ENCODE results near the gene GLI2. TPM values are rescaled to one million over a fixed set of nuclear protein-coding genes. Genes with fewer than 3 reads are reported as not detected.

GLI2 gene
- total and polyA plus RNA-seq, 2 of the 13 experiments (the other 11 are each of a cell fraction or from before 2014, with no cell fraction given), result not detected

GRCh38 chr2:120734930-120735651 is 577 bp upstream of the GLI2 start:
- POLR2A ChIA-PET, result no interaction called here
- no peak overlapping the region for H2AFZ ChIP-seq (ENCODE audit: low read length)

GRCh38 chr2:120736202-120736623 is 545 bp downstream of the GLI2 start:
- peak overlapping the region; percentile 51 for H3K4me2 ChIP-seq (ENCODE audit: low read depth, low read length)
- in situ Hi-C loops (cut with HindIII; ENCODE audit: extremely low pct_ligation_motif_present, low pct_unique_long_range_greater_than_20kb), result no loop called here
- POLR2A ChIA-PET, result no interaction called here

More at GRCh38 chr2:120734930-120735651, 577 bp upstream of the GLI2 start:
- Histone ChIP-seq H3K36me3 (replicated peaks in 1 of 2; ENCODE audit: control insufficient read depth in 1 of 2, insufficient read depth in 2 of 2, low read length in 2 of 2) (no peaks in the 10 kb centered on the region), H3K4me2 (ENCODE audit: low read depth, low read length) (no peak overlapping the region), H3K27me3 (ENCODE audit: control insufficient read depth in 1 of 2, insufficient read depth in 2 of 2, low read length in 2 of 2) (peaks cover 14 to 89% of the 10 kb centered on the region in 2 experiments; a peak in 4 of 5 replicates), H3K27ac (ENCODE audit: extremely low read length, insufficient read depth, low read length) (no peak overlapping the region), H3K4me3 (replicated peaks in 1 of 3; ENCODE audit: insufficient read depth in 1 of 3, low read depth in 2 of 3, low read length in 3 of 3) (no peak overlapping the region; a peak in 1 of 6 replicates), H3K9me3 (ENCODE audit: low read length) (no peaks in the 10 kb centered on the region), H3K79me2 (ENCODE audit: insufficient read depth, low read length) (no peaks in the 10 kb centered on the region), H3K9ac (ENCODE audit: insufficient read depth, low read depth, low read length) (no peak overlapping the region), H3K4me1 (ENCODE audit: insufficient read depth, low read length) (no peaks in the 10 kb centered on the region), H4K20me1 (ENCODE audit: insufficient read depth, low read length) (no peaks in the 10 kb centered on the region; the same call in 1 of the 2 replicates)
- in situ Hi-C loops (cut with HindIII; ENCODE audit: extremely low pct_ligation_motif_present, low pct_unique_long_range_greater_than_20kb), result no loop called here
- no peak for FAIRE-seq
- no peak for DNase-seq (ENCODE audit: low spot score)
- no peak for TF ChIP-seq ESRRA (CRISPR knock-in tag; IDR thresholded peaks at IDR 0.05; ENCODE audit: low read depth)
- peak; percentile 65; the same call in 1 of the 2 replicates for TF ChIP-seq EZH2 (conservative IDR thresholded peaks at IDR 0.05; ENCODE audit: low read depth, low read length)
- no peak for TF ChIP-seq ZNF451 (CRISPR knock-in tag; IDR thresholded peaks at IDR 0.05)
- TF ChIP-seq ZNF558 (CRISPR knock-in tag; IDR thresholded peaks at IDR 0.05; ENCODE audit: borderline replicate concordance), result 0 out of 2 replicates have a peak, but pooled peaks have one; percentile 1
- intact Hi-C loops (cut with micrococcal nuclease; ENCODE audit: unreplicated experiment), result no loop called here
- CTCF ChIA-PET (ENCODE audit: low intra/inter-chr PET ratio, low total read pairs), result interaction anchor here (1.4 kb wide), 1 partner anchor 336 kb away, joined by 7 read pairs; no protein-coding TSS in a partner anchor
- 36% methylated on average over 24 of the region's 40 CpGs for WGBS (ENCODE audit: low lambda C conversion rate)
- no TSS peak for BruUV-seq (replicated peaks)
- ATAC-seq, result no peak

More at GRCh38 chr2:120736202-120736623, 545 bp downstream of the GLI2 start:
- Histone ChIP-seq H4K20me1 (ENCODE audit: insufficient read depth, low read length) (no peaks in the 10 kb centered on the region; the same call in 1 of the 2 replicates), H2AFZ (ENCODE audit: low read length) (no peak overlapping the region), H3K27me3 (ENCODE audit: control insufficient read depth in 1 of 2, insufficient read depth in 2 of 2, low read length in 2 of 2) (peaks cover 18 to 95% of the 10 kb centered on the region in 2 experiments; a peak in 4 of 5 replicates), H3K79me2 (ENCODE audit: insufficient read depth, low read length) (no peaks in the 10 kb centered on the region), H3K27ac (ENCODE audit: extremely low read length, insufficient read depth, low read length) (no peak overlapping the region), H3K9me3 (ENCODE audit: low read length) (no peaks in the 10 kb centered on the region), H3K9ac (ENCODE audit: insufficient read depth, low read depth, low read length) (no peak overlapping the region), H3K36me3 (replicated peaks in 1 of 2; ENCODE audit: control insufficient read depth in 1 of 2, insufficient read depth in 2 of 2, low read length in 2 of 2) (no peaks in the 10 kb centered on the region), H3K4me1 (ENCODE audit: insufficient read depth, low read length) (peaks cover 5% of the 10 kb centered on the region; the same call in 1 of the 2 replicates), H3K4me3 (replicated peaks in 1 of 3; ENCODE audit: insufficient read depth in 1 of 3, low read depth in 2 of 3, low read length in 3 of 3) (peak overlapping the region in 2 of 3 experiments; percentile 13 to 57; a peak in 3 of 6 replicates)
- no peak for FAIRE-seq
- ATAC-seq, result peak; percentile 37
- DNase-seq (ENCODE audit: low spot score), result no peak
- 4% methylated on average over 35 of the region's 38 CpGs for WGBS (ENCODE audit: low lambda C conversion rate)
- intact Hi-C loops (cut with micrococcal nuclease; ENCODE audit: unreplicated experiment), result no loop called here
- no TSS peak for BruUV-seq (replicated peaks)
- TF ChIP-seq XBP1 (CRISPR knock-in tag; IDR thresholded peaks at IDR 0.05) (no peak), SRSF4 (IDR thresholded peaks at IDR 0.05; ENCODE audit: low read depth, low read length, poor library complexity, severe bottlenecking) (no peak), EZH2 (conservative IDR thresholded peaks at IDR 0.05; ENCODE audit: low read depth, low read length) (peak; percentile 77; the same call in 1 of the 2 replicates), ZNF841 (CRISPR knock-in tag; IDR thresholded peaks at IDR 0.05; ENCODE audit: borderline replicate concordance) (no peak), SALL2 (CRISPR knock-in tag; IDR thresholded peaks at IDR 0.05) (no peak), HNRNPLL (IDR thresholded peaks at IDR 0.05; ENCODE audit: low read depth, low read length, poor library complexity, severe bottlenecking) (peak; percentile 3), ZNF577 (CRISPR knock-in tag; IDR thresholded peaks at IDR 0.05; ENCODE audit: borderline replicate concordance, low read depth) (no peak), TRAFD1 (CRISPR knock-in tag; IDR thresholded peaks at IDR 0.05; ENCODE audit: borderline replicate concordance) (no peak), ZNF124 (CRISPR knock-in tag; IDR thresholded peaks at IDR 0.05) (no peak)
- CTCF ChIA-PET (ENCODE audit: low intra/inter-chr PET ratio, low total read pairs), result interaction anchor here (1.2 to 1.4 kb wide), 2 partner anchors 335 to 344 kb away, joined by 3 to 7 read pairs; no protein-coding TSS in a partner anchor
